Measurements from ENCODE around the gene RHOBTB3.
A peak's percentile ranks its signal among the peaks of the same experiment; 100 is the strongest.

Gene RHOBTB3

GRCh38 chr5:95794070-95794516, 63.0 kb downstream of the RHOBTB3 start:
- Mint-ChIP-seq H3K27me3 (no peaks in the 10 kb centered on the region), H3K27ac (no peak overlapping the region), H3K4me1 (peaks cover 6% of the 10 kb centered on the region), H3K4me3 (no peak overlapping the region), H3K9me3 (no peaks in the 10 kb centered on the region)
- DNase-seq (no peak), ATAC-seq (no peak)

- ATAC-seq, result no peak
- Mint-ChIP-seq H3K4me3 (no peak overlapping the region), H3K9me3 (no peaks in the 10 kb centered on the region)
Measured at GRCh38 chr5:95797301-95797700, 66.2 kb downstream of the RHOBTB3 start.

GRCh38 chr5:95798048-95798447, 66.9 kb downstream of the RHOBTB3 start:
- Mint-ChIP-seq H3K4me1 (no peaks in the 10 kb centered on the region), H3K27me3 (no peaks in the 10 kb centered on the region), H3K4me3 (no peak overlapping the region), H3K27ac (no peak overlapping the region), H3K9me3 (no peaks in the 10 kb centered on the region)
- no peak for ATAC-seq
- no peak for DNase-seq

More at GRCh38 chr5:95797301-95797700, 66.2 kb downstream of the RHOBTB3 start:
- Mint-ChIP-seq H3K27ac (no peak overlapping the region), H3K27me3 (no peaks in the 10 kb centered on the region), H3K4me1 (no peaks in the 10 kb centered on the region)
- DNase-seq, result no peak

- Mint-ChIP-seq H3K27me3 (no peaks in the 10 kb centered on the region), H3K4me1 (no peaks in the 10 kb centered on the region), H3K9me3 (no peaks in the 10 kb centered on the region), H3K4me3 (no peak overlapping the region), H3K27ac (no peak overlapping the region)
- DNase-seq, result no peak
- no peak for ATAC-seq
Measured at GRCh38 chr5:95798545-95798944, 67.4 kb downstream of the RHOBTB3 start.

- ATAC-seq (no peak), DNase-seq (no peak)
- H3K9me3 Mint-ChIP-seq, result no peaks in the 10 kb centered on the region
- H3K4me3 Mint-ChIP-seq, result no peak overlapping the region
- H3K27ac Mint-ChIP-seq, result no peak overlapping the region
- H3K4me1 Mint-ChIP-seq, result no peaks in the 10 kb centered on the region
- H3K27me3 Mint-ChIP-seq, result no peaks in the 10 kb centered on the region
Measured at GRCh38 chr5:95799191-95799835, 68.2 kb downstream of the RHOBTB3 start.

- no peak for ATAC-seq
- Mint-ChIP-seq H3K9me3 (no peaks in the 10 kb centered on the region), H3K27me3 (no peaks in the 10 kb centered on the region), H3K4me3 (no peak overlapping the region), H3K4me1 (no peaks in the 10 kb centered on the region), H3K27ac (no peak overlapping the region)
- no peak for DNase-seq
Measured at GRCh38 chr5:95800553-95800952, 69.4 kb downstream of the RHOBTB3 start.

- ATAC-seq (no peak), DNase-seq (no peak)
- H3K4me1 Mint-ChIP-seq, result no peaks in the 10 kb centered on the region
- H3K27ac Mint-ChIP-seq, result no peak overlapping the region
- no peak overlapping the region for H3K4me3 Mint-ChIP-seq
- no peaks in the 10 kb centered on the region for H3K9me3 Mint-ChIP-seq
- no peaks in the 10 kb centered on the region for H3K27me3 Mint-ChIP-seq
Measured at GRCh38 chr5:95801532-95801931, 70.4 kb downstream of the RHOBTB3 start.

GRCh38 chr5:95801961-95802360, 70.8 kb downstream of the RHOBTB3 start:
- H3K9me3 Mint-ChIP-seq, result no peaks in the 10 kb centered on the region
- H3K27me3 Mint-ChIP-seq, result no peaks in the 10 kb centered on the region
- no peaks in the 10 kb centered on the region for H3K4me1 Mint-ChIP-seq
- H3K4me3 Mint-ChIP-seq, result no peak overlapping the region
- no peak overlapping the region for H3K27ac Mint-ChIP-seq
- DNase-seq, result no peak
- ATAC-seq, result no peak

- H3K4me1 Mint-ChIP-seq, result peaks cover 8% of the 10 kb centered on the region
- ATAC-seq (no peak), DNase-seq (no peak)
- H3K27me3 Mint-ChIP-seq, result no peaks in the 10 kb centered on the region
- no peaks in the 10 kb centered on the region for H3K9me3 Mint-ChIP-seq
- no peak overlapping the region for H3K4me3 Mint-ChIP-seq
- no peak overlapping the region for H3K27ac Mint-ChIP-seq
Measured at GRCh38 chr5:95803271-95804148, 72.4 kb downstream of the RHOBTB3 start.

- no peaks in the 10 kb centered on the region for H3K9me3 Mint-ChIP-seq
- H3K4me1 Mint-ChIP-seq, result peaks cover 22% of the 10 kb centered on the region
- no peaks in the 10 kb centered on the region for H3K27me3 Mint-ChIP-seq
- DNase-seq, result no peak
- H3K4me3 Mint-ChIP-seq, result no peak overlapping the region
- no peak for ATAC-seq
- H3K27ac Mint-ChIP-seq, result no peak overlapping the region
Measured at GRCh38 chr5:95804736-95805539, 73.8 kb downstream of the RHOBTB3 start.

GRCh38 chr5:95806687-95807086, 75.6 kb downstream of the RHOBTB3 start:
- no peak for DNase-seq

GRCh38 chr5:95808013-95808685, 77.0 kb downstream of the RHOBTB3 start:
- ATAC-seq (peak; percentile 24), DNase-seq (no peak)
- Mint-ChIP-seq H3K4me3 (peak overlapping the region; percentile 65 to 70), H3K9me3 (no peaks in the 10 kb centered on the region), H3K4me1 (peaks cover 54% of the 10 kb centered on the region), H3K27ac (peak overlapping the region; percentile 81), H3K27me3 (no peaks in the 10 kb centered on the region)

More at GRCh38 chr5:95806687-95807086, 75.6 kb downstream of the RHOBTB3 start:
- peaks cover 40% of the 10 kb centered on the region for H3K4me1 Mint-ChIP-seq
- H3K27me3 Mint-ChIP-seq, result no peaks in the 10 kb centered on the region
- H3K27ac Mint-ChIP-seq, result no peak overlapping the region
- no peak overlapping the region for H3K4me3 Mint-ChIP-seq
- no peaks in the 10 kb centered on the region for H3K9me3 Mint-ChIP-seq
- ATAC-seq, result no peak

- peak overlapping the region; percentile 81 for H3K27ac Mint-ChIP-seq
- peaks cover 59% of the 10 kb centered on the region for H3K4me1 Mint-ChIP-seq
- DNase-seq (peak; percentile 75 to 86), ATAC-seq (peak; percentile 98)
- peak overlapping the region; percentile 65 to 70 for H3K4me3 Mint-ChIP-seq
- no peaks in the 10 kb centered on the region for H3K9me3 Mint-ChIP-seq
- H3K27me3 Mint-ChIP-seq, result no peaks in the 10 kb centered on the region
Measured at GRCh38 chr5:95808686-95809413, 77.7 kb downstream of the RHOBTB3 start.

- Mint-ChIP-seq H3K4me3 (peak overlapping the region; percentile 65 to 70), H3K4me1 (peaks cover 64% of the 10 kb centered on the region), H3K27ac (peak overlapping the region; percentile 38 to 81), H3K9me3 (no peaks in the 10 kb centered on the region), H3K27me3 (no peaks in the 10 kb centered on the region)
- DNase-seq (no peak), ATAC-seq (no peak)
Measured at GRCh38 chr5:95809414-95809960, 78.4 kb downstream of the RHOBTB3 start.
